IPS-18c (cell line): ENCODE measurements around the gene RPS19.
A peak's percentile ranks its signal among the peaks of the same experiment; 100 is the strongest.
"Not testable (repeated sequence)": the region's sequence is repeated elsewhere in the genome, so short reads cannot be mapped to it uniquely, and the experiment has no call there.

Experiments
- H3K4me3 ChIP-seq: 2 replicates; pipeline ENCODE4 v1.7.0; 2013; ENCODE audit warnings: low read depth, mild to moderate bottlenecking, low read length, moderate library complexity; ENCODE audit not compliant: insufficient read depth
- H3K9me3 ChIP-seq: one replicate; pipeline ENCODE4 v1.6.1; 2013; ENCODE audit warnings: mild to moderate bottlenecking, low read length, moderate library complexity; ENCODE audit not compliant: control insufficient read depth, insufficient read depth

The RPS19 gene

GRCh38 chr19:41905273-41906002 lies 45.4 kb downstream of the RPS19 start:
- H3K4me3 ChIP-seq, result no peak overlapping the region
- no peaks in the 10 kb centered on the region for H3K9me3 ChIP-seq

GRCh38 chr19:41906271-41906670 lies 46.2 kb downstream of the RPS19 start:
- Histone ChIP-seq H3K4me3 (no peak overlapping the region), H3K9me3 (no peaks in the 10 kb centered on the region)

DNA sequence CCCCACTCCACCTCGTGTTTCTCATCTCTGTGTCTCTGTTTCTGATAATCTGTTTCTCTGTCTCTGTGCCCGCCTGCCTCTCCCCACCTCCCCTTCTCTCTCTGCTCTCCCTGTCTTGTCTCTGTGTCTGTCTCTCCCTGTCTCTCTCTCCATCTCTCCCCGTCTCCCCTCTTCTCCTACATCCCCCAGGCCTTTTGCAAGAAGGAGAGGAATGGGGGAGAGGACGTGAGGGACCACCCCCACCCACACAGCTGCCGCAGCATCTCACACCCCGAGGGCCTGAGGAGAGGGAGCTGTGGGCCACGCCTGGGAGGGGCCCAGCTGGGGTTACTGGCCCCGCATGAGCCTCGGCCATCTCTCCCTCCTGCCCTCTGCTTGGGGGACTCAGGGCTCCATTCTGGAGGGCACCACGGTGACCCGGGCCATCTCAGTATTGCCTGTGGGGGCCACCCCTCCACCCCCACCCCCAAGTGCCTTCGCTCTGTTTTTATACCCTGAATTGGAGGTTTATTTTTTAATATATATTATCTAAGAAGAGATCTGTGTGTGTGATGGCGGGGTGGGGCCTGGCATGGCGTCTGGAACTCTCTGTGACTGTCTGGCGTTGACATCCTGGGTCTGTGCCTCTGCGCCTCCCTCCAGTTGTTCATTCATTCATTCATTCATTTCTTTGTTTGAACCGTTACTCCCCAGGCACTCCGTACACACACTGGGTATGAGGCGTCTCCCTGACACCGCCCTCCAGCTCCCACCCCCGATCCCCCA lies 47.0 kb downstream of the RPS19 start:
- H3K4me3 ChIP-seq, result no peak overlapping the region
- no peaks in the 10 kb centered on the region for H3K9me3 ChIP-seq

DNA sequence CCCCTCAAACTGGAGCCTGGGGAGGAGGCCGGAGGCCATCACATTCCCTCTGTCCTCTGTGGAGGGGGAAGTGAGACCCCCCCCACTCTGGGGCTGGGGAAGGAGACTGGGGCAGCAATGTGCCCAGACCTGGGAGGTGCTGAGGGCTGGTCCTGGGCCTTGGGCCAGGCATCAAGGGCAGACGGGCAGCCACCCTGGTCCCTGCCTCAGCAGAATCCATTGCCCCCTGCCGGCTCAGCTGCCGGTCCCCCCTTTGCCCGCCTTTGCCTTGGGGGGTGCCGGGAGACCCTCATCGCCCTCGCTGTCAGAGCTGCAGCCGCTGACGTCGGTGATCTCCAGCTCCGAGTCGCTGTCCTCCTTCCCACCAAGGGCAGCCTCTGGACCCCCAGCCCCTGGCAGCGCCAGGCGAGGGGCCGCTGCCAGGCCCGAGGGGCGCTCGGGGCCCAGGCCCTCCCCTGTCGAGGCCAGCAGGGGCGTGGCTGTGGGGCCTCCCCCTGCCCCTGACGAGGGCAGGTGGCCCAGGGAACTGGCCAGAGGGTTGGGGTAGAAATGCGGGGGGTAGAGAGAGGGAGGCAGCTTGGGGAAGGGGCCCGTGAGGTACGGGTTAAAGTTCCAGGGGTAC lies 48.0 kb downstream of the RPS19 start:
- Histone ChIP-seq H3K4me3 (no peak overlapping the region), H3K9me3 (no peaks in the 10 kb centered on the region)

DNA sequence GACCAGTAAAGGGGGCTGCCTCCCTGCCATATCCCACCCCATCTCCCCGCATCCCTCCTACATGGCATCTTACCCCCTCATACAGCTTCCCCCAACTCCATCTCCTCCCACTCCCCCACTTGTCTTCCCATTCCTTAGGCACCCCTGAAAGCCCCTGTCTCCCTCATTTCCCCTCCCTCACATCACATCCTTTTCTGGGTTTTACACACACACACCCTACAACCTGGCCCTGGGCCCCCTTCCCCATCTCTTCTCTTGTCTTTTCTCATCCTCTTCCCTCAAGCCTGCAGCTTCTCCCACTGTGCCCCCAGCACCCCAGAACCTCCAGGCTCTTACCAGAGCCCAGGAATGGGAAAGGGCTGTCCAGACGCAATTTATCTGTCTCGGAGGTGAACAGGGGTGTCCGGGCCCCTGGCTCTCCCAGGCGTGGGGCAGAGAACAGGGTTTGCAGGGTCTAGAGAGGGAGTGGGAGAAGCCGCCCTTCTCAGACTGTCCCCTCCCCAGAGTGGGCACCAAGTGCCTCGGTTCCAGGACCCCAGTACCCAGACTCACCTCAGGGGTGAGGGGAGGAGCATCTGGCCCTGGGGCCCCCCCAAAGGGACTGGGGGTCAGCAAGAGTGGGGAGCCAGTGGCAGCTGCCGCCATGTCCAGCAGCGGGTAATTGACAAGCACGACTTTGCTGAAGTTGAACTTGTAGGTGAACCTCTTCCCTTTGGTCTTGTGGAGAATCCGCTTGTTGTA lies 48.8 kb downstream of the RPS19 start:
- H3K9me3 ChIP-seq, result no peaks in the 10 kb centered on the region
- H3K4me3 ChIP-seq, result no peak overlapping the region

GRCh38 chr19:41909706-41910105 lies 49.7 kb downstream of the RPS19 start:
- Histone ChIP-seq H3K9me3 (no peaks in the 10 kb centered on the region), H3K4me3 (no peak overlapping the region)

DNA sequence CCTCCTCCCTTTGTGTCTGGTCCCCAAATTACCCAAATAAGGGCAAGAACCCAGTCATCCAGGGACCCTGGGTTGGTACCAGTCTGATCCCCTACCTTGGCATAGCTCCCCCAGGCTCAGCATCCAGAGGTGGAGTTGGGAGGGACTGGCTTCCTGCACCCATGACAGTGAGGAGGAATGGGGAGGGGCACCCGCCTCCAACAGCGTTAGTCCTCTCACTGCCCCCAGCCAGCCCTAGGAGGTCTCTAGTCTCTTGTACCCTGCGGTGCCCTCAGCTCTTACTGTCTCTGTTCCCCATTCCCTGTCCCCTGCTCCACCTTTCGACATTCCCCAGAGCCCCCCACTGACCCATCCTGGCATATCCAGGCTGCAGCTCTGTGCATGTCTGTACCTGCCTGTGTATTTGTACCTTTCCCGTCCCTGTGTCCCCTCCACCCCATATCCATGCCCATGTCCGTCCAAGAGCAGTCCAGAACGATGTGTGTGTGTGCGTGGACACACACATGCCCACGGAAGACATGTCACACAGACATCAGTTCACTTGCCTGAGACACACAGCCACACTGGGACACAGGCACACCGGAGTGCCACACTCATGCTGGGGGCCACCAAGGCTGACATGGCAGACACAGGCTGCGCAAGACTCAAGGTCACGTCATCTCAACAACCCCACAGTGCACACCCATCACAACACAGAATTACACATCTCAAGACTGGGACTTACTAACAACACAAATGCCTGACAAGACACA lies 50.4 kb downstream of the RPS19 start:
- no peaks in the 10 kb centered on the region for H3K9me3 ChIP-seq
- H3K4me3 ChIP-seq, result no peak overlapping the region

DNA sequence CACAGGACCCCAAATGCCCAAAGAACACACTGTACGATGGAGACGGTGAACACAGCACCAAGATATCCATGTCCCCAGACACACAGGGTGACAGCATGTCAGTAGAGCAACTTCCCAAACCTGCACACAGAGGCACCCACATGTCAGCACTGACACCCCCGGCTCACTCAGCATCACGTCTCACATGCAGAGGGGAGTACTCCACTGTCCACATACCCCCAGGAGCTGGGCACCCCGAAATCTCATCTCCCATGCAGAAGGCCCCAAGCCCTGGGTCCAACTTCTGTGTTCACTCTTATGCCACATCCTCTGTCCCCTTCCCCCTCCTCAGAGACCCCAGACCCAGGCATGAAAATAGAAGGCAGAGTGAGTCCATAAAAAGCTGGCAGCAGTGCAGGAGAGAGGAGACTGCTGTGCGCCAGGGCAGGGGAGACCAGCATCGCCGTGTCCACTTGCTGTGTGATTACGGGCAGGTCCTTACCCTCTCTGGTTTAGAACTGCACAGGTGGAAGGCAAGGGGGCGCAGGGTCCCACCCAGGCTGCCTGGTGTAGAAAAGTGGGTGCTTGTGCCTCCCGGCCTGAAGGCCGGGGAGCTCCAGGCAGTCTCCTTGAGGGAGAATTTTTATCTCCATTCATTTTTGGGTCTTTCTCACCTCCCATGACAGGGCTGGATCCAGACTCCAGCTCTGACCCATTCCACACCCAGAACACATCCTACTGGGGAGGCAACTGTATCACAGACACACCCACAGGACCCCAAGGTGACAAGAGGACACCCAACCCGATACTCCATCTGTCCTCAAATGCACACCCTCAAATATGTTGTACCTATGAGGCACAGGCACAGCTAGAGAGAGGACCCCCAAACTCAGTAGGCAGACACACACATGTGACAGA lies 51.2 kb downstream of the RPS19 start:
- Histone ChIP-seq H3K9me3 (no peaks in the 10 kb centered on the region), H3K4me3 (no peak overlapping the region)

DNA sequence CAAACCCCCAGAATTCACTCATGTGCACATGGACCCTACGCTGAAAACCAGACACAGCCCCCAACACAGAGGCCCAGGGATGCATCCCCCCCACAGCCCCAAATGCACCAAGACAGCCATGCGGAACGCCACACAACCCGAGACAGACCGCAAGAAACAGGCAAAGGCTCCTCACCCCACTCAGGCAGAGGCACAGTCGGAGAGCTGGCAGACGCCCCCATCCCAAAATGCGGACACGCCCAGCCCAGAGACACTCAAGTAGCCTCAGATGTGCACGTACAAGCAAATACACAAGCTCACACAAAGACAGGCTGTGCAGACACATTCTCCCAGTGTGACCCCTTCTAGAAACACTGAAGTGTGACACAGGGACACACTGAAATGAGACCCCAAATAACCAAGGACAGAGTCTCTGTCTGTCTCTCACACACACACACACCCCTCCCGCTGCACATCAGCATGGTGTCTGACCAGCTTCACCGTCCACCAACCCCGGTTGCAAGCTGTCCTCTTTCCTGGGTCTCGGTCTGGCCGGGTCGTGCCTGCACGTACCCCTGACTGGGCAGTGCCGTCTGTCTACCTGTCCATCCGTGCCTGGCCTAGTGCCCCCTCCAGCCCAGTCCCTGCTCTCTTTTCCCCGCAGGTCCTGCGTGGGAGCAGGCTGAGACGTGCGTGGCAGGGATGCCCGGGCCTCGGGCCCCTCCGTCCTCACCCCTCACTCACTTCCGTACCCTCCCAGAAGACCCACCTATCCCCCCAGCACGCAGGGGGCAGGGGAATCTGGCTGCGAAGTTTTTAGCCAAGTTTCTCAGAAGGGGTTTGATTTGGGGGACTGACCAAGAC lies 52.1 kb downstream of the RPS19 start:
- Histone ChIP-seq H3K4me3 (peak overlapping the region; percentile 31; the same call in 1 of the 2 replicates), H3K9me3 (no peaks in the 10 kb centered on the region)

- Histone ChIP-seq H3K4me3 (peak overlapping the region; percentile 36; the same call in 1 of the 2 replicates), H3K9me3 (no peaks in the 10 kb centered on the region)
Observed at GRCh38 chr19:41912899-41913537, 53.0 kb downstream of the RPS19 start.

GRCh38 chr19:41913538-41914423 lies 53.7 kb downstream of the RPS19 start:
- H3K4me3 ChIP-seq, result peak overlapping the region; percentile 9; the same call in 1 of the 2 replicates
- no peaks in the 10 kb centered on the region for H3K9me3 ChIP-seq

DNA sequence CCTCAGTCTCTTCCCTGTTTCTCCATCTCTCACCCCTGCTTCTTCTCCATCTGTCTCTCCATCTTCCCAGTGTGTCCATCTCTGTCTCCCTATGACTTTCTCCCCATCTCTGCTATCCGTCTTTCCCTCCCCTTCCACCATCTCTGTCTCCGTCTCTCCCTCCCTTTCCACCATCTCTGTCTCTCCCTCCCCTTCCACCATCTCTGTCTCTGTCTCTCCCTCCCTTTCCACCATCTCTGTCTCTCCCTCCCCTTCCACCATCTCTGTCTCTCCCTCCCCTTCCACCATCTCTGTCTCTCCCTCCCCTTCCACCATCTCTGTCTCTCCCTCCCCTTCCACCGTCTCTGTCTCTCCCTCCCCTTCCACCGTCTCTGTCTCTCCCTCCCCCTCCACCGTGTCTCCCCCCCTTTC lies 54.4 kb downstream of the RPS19 start:
- not testable (repeated sequence) for H3K9me3 ChIP-seq, H3K4me3 ChIP-seq

DNA sequence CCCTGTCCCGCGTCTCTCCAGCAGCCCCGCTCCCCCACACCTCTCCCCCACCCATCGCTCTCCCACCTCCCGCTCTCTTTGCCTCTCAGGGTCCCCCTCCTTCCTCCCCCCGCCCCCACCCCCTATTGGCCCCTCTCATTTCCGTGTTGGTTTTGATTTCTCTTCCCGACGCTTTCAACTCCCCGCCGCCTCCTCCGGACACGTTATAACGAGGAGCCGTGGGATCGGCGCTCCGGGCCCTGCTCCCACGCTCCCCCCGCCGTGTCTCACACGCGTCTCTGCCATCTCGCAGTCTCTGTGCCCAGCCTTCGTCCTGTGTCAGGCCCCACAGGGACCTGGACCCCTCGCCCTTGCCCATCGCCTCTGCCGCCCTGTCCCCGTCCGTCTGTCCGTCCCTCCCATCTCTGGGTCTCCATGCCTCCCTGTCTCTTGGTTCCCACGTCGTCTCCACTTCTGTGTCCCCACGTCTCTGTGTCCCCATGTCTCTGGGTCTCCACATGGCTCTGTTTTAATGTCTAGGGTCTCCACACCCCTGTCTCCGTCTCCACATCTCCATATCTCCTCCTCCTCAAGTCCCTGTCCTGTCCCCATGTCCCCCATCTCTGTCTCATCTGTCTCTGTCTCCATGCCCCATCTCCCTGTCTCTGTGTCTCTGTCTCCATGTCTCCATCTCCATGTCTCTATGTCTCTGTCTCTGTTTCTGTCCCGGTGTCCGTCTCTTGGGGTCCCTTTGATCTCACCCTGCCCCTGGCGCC lies 55.1 kb downstream of the RPS19 start:
- H3K4me3 ChIP-seq, result peak overlapping the region; percentile 24; the same call in 1 of the 2 replicates

More for the DNA sequence above, 55.1 kb downstream of the RPS19 start:
- H3K9me3 ChIP-seq, result no peaks in the 10 kb centered on the region
